ENCODE measurements around the gene MYO7B.

DNA sequence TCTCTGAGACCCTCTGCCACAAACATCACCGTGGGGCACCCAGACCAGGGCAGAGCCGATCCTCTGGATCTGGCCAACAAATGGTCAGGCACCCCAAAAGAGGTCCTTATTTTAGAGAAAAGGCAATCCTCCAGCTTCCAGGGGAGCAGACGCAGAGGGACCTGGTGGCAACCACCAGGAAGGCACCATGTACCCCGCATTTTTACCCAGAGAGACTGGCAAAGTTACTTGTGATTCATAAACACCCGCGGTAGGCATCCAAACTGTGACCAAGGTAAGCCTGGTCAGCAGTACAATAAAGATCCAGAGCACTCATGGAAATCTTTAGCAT lies 129.4 kb downstream of the MYO7B start:
- no peak for TF ChIP-seq HOXA7 (CRISPR knock-in tag; IDR thresholded peaks at IDR 0.05)
- TF ChIP-seq EP300 (IDR thresholded peaks at IDR 0.05), result no peak
- no peak for TF ChIP-seq CTCF (IDR thresholded peaks at IDR 0.05)
- no peak for TF ChIP-seq PBX3 (IDR thresholded peaks at IDR 0.05)

Measured in A549 (cell line).